HCT116 (cell line): ENCODE data around the gene ACP7. TPM values are rescaled to one million over a fixed set of nuclear protein-coding genes. Genes with fewer than 3 reads are reported as not detected.

Experiments
- ATAC-seq: fragments of 200-7000 bp; cut with Tn5 transposase; 2 replicates; pipeline ENCODE4 v1.9.1; 2020; ENCODE audit warnings: mild to moderate bottlenecking, moderate library complexity
- BruUV-seq: library from RNA; stranded (reverse); fragments of 400-500 nt; replicated peaks from 2 replicates; lab custom pipeline; 2021; lab: Mats Ljungman, UMichigan
- CTCF ChIA-PET: fragments of 300-600 bp; sonication (Branson Sonifier 250); formaldehyde crosslinking; loops from one replicate; lab custom pipeline; 2021; ENCODE audit warnings: antibody characterized with exemption; lab: Charles Lee
- POLR2A ChIA-PET: fragments of 300-600, 350-600 bp; sonication (Branson Sonifier 250); formaldehyde crosslinking; loops from one replicate; lab custom pipeline; 2021; ENCODE audit warnings: antibody characterized with exemption; lab: Charles Lee
- RAD21 ChIA-PET, 2 experiments: fragments of 300-600 bp; sonication (Branson Sonifier 250); formaldehyde crosslinking; loops; one replicate each; lab custom pipeline; 2023; ENCODE audit warnings: low total read pairs in 2 of 2; ENCODE audit not compliant: uncharacterized antibody in 2 of 2, unreplicated experiment in 2 of 2, low non-redundant PET in 1 of 2; lab: Charles Lee
- DNase-seq: peaks from one replicate; pipeline ENCODE4 v3.0.0-alpha.2; 2010; ENCODE audit warnings: low read depth, low spot score
- H2AFZ ChIP-seq: fragments of 200-600 bp; shearing (Covaris generic), sonication (generic); 2 replicates; pipeline ENCODE4 v1.6.1; 2017; ENCODE audit warnings: low read depth, mixed run types, mixed read lengths, antibody characterized with exemption, low read length; ENCODE audit not compliant: poor library complexity, severe bottlenecking
- H3K27ac ChIP-seq: 2 replicates; pipeline ENCODE4 v1.5.1; 2012; ENCODE audit warnings: low read depth, low read length
- H3K27me3 ChIP-seq: fragments of 200-600 bp; sonication (generic); 2 replicates; pipeline ENCODE4 v1.6.1; 2016; ENCODE audit warnings: mixed run types, low read length, mixed read lengths; ENCODE audit not compliant: insufficient read depth
- H3K36me3 ChIP-seq, 2 experiments: fragments of 200-500 bp in 1 of 2; fragments of 200-600 bp in 1 of 2; sonication (Bioruptor generic) in 1 of 2; sonication (generic) in 1 of 2; 2 replicates each; pipeline versions ENCODE4 v1.5.1 to v1.6.1; 2014 to 2016; ENCODE audit warnings: low read length in 2 of 2, inconsistent platforms in 1 of 2, mixed read lengths in 1 of 2, mixed run types in 1 of 2; ENCODE audit not compliant: insufficient read depth in 2 of 2, control insufficient read depth in 1 of 2
- H3K4me1 ChIP-seq, 2 experiments: fragments of 200-600 bp in 1 of 2; sonication (generic) in 1 of 2; 2 replicates each; pipeline versions ENCODE4 v1.5.1 to v1.6.1; 2012 to 2017; ENCODE audit warnings: low read length in 2 of 2, inconsistent platforms in 1 of 2, mild to moderate bottlenecking in 1 of 2, mixed read lengths in 1 of 2, mixed run types in 1 of 2, moderate library complexity in 1 of 2; ENCODE audit not compliant: insufficient read depth in 2 of 2, control insufficient read depth in 1 of 2
- H3K4me2 ChIP-seq: fragments of 200-600 bp; sonication (generic); 2 replicates; pipeline ENCODE4 v1.6.1; 2017; ENCODE audit warnings: mixed run types, low read length, mixed read lengths
- H3K4me3 ChIP-seq, 2 experiments: fragments of 200-600 bp in 1 of 2; sonication (generic) in 1 of 2; replicated peaks in 1 of 2; 2 replicates each; pipeline ENCODE4 v1.5.1; 2011 to 2016; ENCODE audit warnings: low read length in 2 of 2, control low read depth in 1 of 2, low read depth in 1 of 2, mild to moderate bottlenecking in 1 of 2, mixed read lengths in 1 of 2, mixed run types in 1 of 2
- H3K79me2 ChIP-seq: fragments of 200-600 bp; sonication (generic); 2 replicates; pipeline ENCODE4 v1.6.1; 2017; ENCODE audit warnings: mild to moderate bottlenecking, mixed run types, low read length, moderate library complexity, mixed read lengths; ENCODE audit not compliant: insufficient read depth
- H3K9ac ChIP-seq: fragments of 200-600 bp; sonication (generic); 2 replicates; pipeline ENCODE4 v1.6.1; 2016; ENCODE audit warnings: low read length, mixed read lengths
- H3K9me2 ChIP-seq: fragments of 200-600 bp; sonication (generic), shearing (Covaris generic); 2 replicates; pipeline ENCODE4 v1.6.1; 2017; ENCODE audit warnings: mixed run types, mild to moderate bottlenecking, moderate library complexity; ENCODE audit not compliant: insufficient read depth
- H3K9me3 ChIP-seq, 2 experiments: fragments of 200-500 bp in 1 of 2; fragments of 200-600 bp in 1 of 2; sonication (Bioruptor generic) in 1 of 2; sonication (generic) in 1 of 2; 2 replicates each; pipeline ENCODE4 v1.6.1; 2014 to 2017; ENCODE audit warnings: low read length in 2 of 2, mixed read lengths in 2 of 2, inconsistent platforms in 1 of 2, low read depth in 1 of 2, mild to moderate bottlenecking in 1 of 2, mixed run types in 1 of 2, moderate library complexity in 1 of 2; ENCODE audit not compliant: control insufficient read depth in 1 of 2, insufficient read depth in 1 of 2
- H4K20me1 ChIP-seq: fragments of 200-600 bp; sonication (generic), shearing (Covaris generic); 2 replicates; pipeline ENCODE4 v1.6.1; 2017; ENCODE audit warnings: mixed run types, mild to moderate bottlenecking, moderate library complexity; ENCODE audit not compliant: insufficient read depth
- EGR1 ChIP-seq: IDR thresholded peaks from 2 replicates; pipeline ENCODE4 v1.6.1; 2012; ENCODE audit warnings: low read depth
- EZH2 ChIP-seq: fragments of 200-600 bp; sonication (generic); IDR thresholded peaks from 2 replicates; pipeline ENCODE4 v1.6.1; 2017; ENCODE audit warnings: antibody characterized with exemption, mixed run types
- EZH2phosphoT487 ChIP-seq: fragments of 200-600 bp; IDR thresholded peaks from 2 replicates; pipeline ENCODE4 v1.6.1; 2018; ENCODE audit warnings: antibody characterized with exemption, borderline replicate concordance
- FOSL1 ChIP-seq: IDR thresholded peaks from 2 replicates; pipeline ENCODE4 v1.6.1; 2012; ENCODE audit warnings: low read depth
- JUND ChIP-seq: IDR thresholded peaks from 2 replicates; pipeline ENCODE4 v1.6.1; 2012
- POLR2A ChIP-seq: IDR thresholded peaks from 2 replicates; pipeline ENCODE4 v1.7.0; 2011; ENCODE audit warnings: borderline replicate concordance; ENCODE audit not compliant: insufficient read depth, insufficient read length; ENCODE audit errors: extremely low read depth
- POLR2AphosphoS5 ChIP-seq: IDR thresholded peaks from 2 replicates; pipeline ENCODE4 v1.6.1; 2011; ENCODE audit warnings: mild to moderate bottlenecking, low read depth, low read length, moderate library complexity
- RAD21 ChIP-seq: IDR thresholded peaks from 2 replicates; pipeline ENCODE4 v1.6.1; 2012; ENCODE audit warnings: low read depth, mild to moderate bottlenecking
- SRF ChIP-seq: IDR thresholded peaks from 2 replicates; pipeline ENCODE4 v1.6.1; 2012; ENCODE audit warnings: low read depth
- TCF7L2 ChIP-seq: IDR thresholded peaks from 2 replicates; pipeline ENCODE4 v1.7.0; 2011; ENCODE audit warnings: borderline replicate concordance, inconsistent platforms; ENCODE audit not compliant: insufficient read depth, insufficient read length; ENCODE audit errors: extremely low read depth
- ZFX ChIP-seq: fragments of 450-650 bp; IDR thresholded peaks from 2 replicates; pipeline ENCODE4 v1.6.1; 2017
- intact Hi-C: fragments of 100-400 bp; cut with micrococcal nuclease; formaldehyde crosslinking; loops from 2 replicates; pipeline ENCODE4 v1.10.0; 2022
- total RNA-seq: library from RNA; stranded (reverse); gene quantifications from one replicate; pipeline ENCODE4 v1.2.1, GENCODE V29; 2021; ENCODE audit not compliant: unreplicated experiment
- TF ChIP-seq, protein P1 (sequence below): IDR thresholded peaks from 2 replicates; pipeline ENCODE4 v1.6.1; 2012; ENCODE audit warnings: low read depth

ACP7 gene
- total RNA-seq, 1 experiment from 2014 or later: 4.7 TPM

DNA sequence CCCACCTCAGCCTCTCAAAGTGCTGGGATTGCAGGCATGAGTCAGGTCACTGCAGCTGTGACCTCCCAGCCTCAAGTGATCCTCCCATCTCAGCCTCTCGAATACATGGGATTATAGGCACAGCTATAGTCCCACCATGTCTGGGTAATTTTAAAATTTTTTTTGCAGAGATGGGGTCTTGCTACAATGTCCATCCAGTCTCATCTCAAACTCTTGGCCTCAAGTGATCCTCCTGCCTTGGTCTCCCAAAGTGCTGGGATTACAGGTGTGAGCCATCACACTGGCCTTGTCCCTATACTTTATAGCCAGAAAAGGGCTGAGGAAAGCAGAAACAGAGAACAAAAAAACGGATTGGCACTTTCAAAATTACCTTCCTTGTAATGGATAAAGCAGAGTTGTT lies 47.0 kb upstream of the ACP7 start:
- H3K27ac ChIP-seq: no peak overlapping the region
- H3K9me2 ChIP-seq: no peaks in the 10 kb centered on the region
- no peak overlapping the region for H2AFZ ChIP-seq
- no peak overlapping the region for H3K4me3 ChIP-seq
- no peaks in the 10 kb centered on the region for H3K9me3 ChIP-seq
- no peaks in the 10 kb centered on the region for H3K79me2 ChIP-seq
- H3K4me1 ChIP-seq: peaks cover 16 to 21% of the 10 kb centered on the region in 2 experiments
- TF ChIP-seq, protein P1, sequence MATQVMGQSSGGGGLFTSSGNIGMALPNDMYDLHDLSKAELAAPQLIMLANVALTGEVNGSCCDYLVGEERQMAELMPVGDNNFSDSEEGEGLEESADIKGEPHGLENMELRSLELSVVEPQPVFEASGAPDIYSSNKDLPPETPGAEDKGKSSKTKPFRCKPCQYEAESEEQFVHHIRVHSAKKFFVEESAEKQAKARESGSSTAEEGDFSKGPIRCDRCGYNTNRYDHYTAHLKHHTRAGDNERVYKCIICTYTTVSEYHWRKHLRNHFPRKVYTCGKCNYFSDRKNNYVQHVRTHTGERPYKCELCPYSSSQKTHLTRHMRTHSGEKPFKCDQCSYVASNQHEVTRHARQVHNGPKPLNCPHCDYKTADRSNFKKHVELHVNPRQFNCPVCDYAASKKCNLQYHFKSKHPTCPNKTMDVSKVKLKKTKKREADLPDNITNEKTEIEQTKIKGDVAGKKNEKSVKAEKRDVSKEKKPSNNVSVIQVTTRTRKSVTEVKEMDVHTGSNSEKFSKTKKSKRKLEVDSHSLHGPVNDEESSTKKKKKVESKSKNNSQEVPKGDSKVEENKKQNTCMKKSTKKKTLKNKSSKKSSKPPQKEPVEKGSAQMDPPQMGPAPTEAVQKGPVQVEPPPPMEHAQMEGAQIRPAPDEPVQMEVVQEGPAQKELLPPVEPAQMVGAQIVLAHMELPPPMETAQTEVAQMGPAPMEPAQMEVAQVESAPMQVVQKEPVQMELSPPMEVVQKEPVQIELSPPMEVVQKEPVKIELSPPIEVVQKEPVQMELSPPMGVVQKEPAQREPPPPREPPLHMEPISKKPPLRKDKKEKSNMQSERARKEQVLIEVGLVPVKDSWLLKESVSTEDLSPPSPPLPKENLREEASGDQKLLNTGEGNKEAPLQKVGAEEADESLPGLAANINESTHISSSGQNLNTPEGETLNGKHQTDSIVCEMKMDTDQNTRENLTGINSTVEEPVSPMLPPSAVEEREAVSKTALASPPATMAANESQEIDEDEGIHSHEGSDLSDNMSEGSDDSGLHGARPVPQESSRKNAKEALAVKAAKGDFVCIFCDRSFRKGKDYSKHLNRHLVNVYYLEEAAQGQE: no peak
- no peak for TF ChIP-seq EGR1
- no peak for TF ChIP-seq TCF7L2
- no peak for TF ChIP-seq EZH2phosphoT487
- no peak for TF ChIP-seq RAD21
- no peak for TF ChIP-seq SRF
- no peak for TF ChIP-seq POLR2A
- TF ChIP-seq ZFX: no peak
- TF ChIP-seq JUND: no peak
- TF ChIP-seq EZH2: no peak
- no peak for TF ChIP-seq FOSL1
- TF ChIP-seq POLR2AphosphoS5: no peak
- H4K20me1 ChIP-seq: no peaks in the 10 kb centered on the region
- RAD21 ChIA-PET: interaction anchor here in 1 of 2 experiments (0.7 kb wide), 1 partner anchor 66 kb away, joined by 3 read pairs; no protein-coding TSS in a partner anchor
- H3K36me3 ChIP-seq: no peaks in the 10 kb centered on the region
- intact Hi-C loops: no loop called here
- BruUV-seq: no TSS peak
- H3K9ac ChIP-seq: no peak overlapping the region
- DNase-seq: no peak
- no peak for ATAC-seq
- POLR2A ChIA-PET: no interaction called here
- no peaks in the 10 kb centered on the region for H3K27me3 ChIP-seq
- CTCF ChIA-PET: interaction anchor here (1.2 kb wide), 1 partner anchor 15 kb away, joined by 5 read pairs; no protein-coding TSS in a partner anchor
- no peak overlapping the region for H3K4me2 ChIP-seq
